ENCODE measurements around the gene PRKACA.

The PRKACA gene

GRCh38 chr19:14081797-14082674, 35.5 kb downstream of the PRKACA start:
- peak overlapping the region; percentile 77 for H3K4me3 ChIP-seq (ENCODE audit: low read length)

GRCh38 chr19:14080887-14081796, 36.4 kb downstream of the PRKACA start:
- H3K4me3 ChIP-seq (ENCODE audit: low read length) = peak overlapping the region; percentile 87

More at GRCh38 chr19:14081797-14082674, 35.5 kb downstream of the PRKACA start:
- DNase-seq (ENCODE audit: low read depth, low spot score) = no peak

GRCh38 chr19:14078411-14078810, 39.2 kb downstream of the PRKACA start:
- DNase-seq (ENCODE audit: low read depth, low spot score) = no peak
- no peak overlapping the region for H3K4me3 ChIP-seq (ENCODE audit: low read length)

More at GRCh38 chr19:14080887-14081796, 36.4 kb downstream of the PRKACA start:
- DNase-seq (ENCODE audit: low read depth, low spot score) = peak; percentile 100

- DNase-seq (ENCODE audit: low read depth, low spot score) = no peak
- peak overlapping the region; percentile 66 for H3K4me3 ChIP-seq (ENCODE audit: low read length)
These were observed 43.4 kb downstream of the PRKACA start for GRCh38 chr19:14073925-14074838.

GRCh38 chr19:14073261-14073924, 44.2 kb downstream of the PRKACA start:
- peak; percentile 75 for DNase-seq (ENCODE audit: low read depth, low spot score)
- peak overlapping the region; percentile 66 for H3K4me3 ChIP-seq (ENCODE audit: low read length)

GRCh38 chr19:14072535-14073260, 44.9 kb downstream of the PRKACA start, which contains the start of gene MISP3:
MISP3 (plus strand) TSS chr19:14072786; CDS start chr19:14073310, 524 bp downstream.
- no peak for DNase-seq (ENCODE audit: low read depth, low spot score)
- peak within 1 kb of the TSS; percentile 66 for H3K4me3 ChIP-seq (ENCODE audit: low read length)

GRCh38 chr19:14070268-14071050, 47.1 kb downstream of the PRKACA start:
- no peak for DNase-seq (ENCODE audit: low read depth, low spot score)
- H3K4me3 ChIP-seq (ENCODE audit: low read length) = no peak overlapping the region

- no peak overlapping the region for H3K4me3 ChIP-seq (ENCODE audit: low read length)
- DNase-seq (ENCODE audit: low read depth, low spot score) = no peak
These were observed 51.4 kb downstream of the PRKACA start for GRCh38 chr19:14066134-14066533.

GRCh38 chr19:14063105-14063504, 54.5 kb downstream of the PRKACA start:
- H3K4me3 ChIP-seq (ENCODE audit: low read length) = no peak overlapping the region
- no peak for DNase-seq (ENCODE audit: low read depth, low spot score)

- DNase-seq (ENCODE audit: low read depth, low spot score) = no peak
- no peak overlapping the region for H3K4me3 ChIP-seq (ENCODE audit: low read length)
These were observed 55.1 kb downstream of the PRKACA start for GRCh38 chr19:14062558-14062855.

- no peak within 1 kb of the TSS for H3K4me3 ChIP-seq (ENCODE audit: low read length)
- no peak for DNase-seq (ENCODE audit: low read depth, low spot score)
These were observed 55.6 kb downstream of the PRKACA start, which contains the start of gene PALM3 for GRCh38 chr19:14061751-14062557. PALM3 (minus strand) TSS chr19:14062076; CDS start chr19:14061980, 96 bp downstream.

- no peak overlapping the region for H3K4me3 ChIP-seq (ENCODE audit: low read length)
- no peak for DNase-seq (ENCODE audit: low read depth, low spot score)
These were observed 56.3 kb downstream of the PRKACA start for GRCh38 chr19:14061081-14061749.

- no peak overlapping the region for H3K4me3 ChIP-seq (ENCODE audit: low read length)
- DNase-seq (ENCODE audit: low read depth, low spot score) = no peak
These were observed 57.9 kb downstream of the PRKACA start for GRCh38 chr19:14059652-14060155.

- no peak overlapping the region for H3K4me3 ChIP-seq (ENCODE audit: low read length)
- no peak for DNase-seq (ENCODE audit: low read depth, low spot score)
These were observed 58.5 kb downstream of the PRKACA start for GRCh38 chr19:14059093-14059480.
